Measurements from ENCODE around the gene PMIS2. TPM values are rescaled to one million over a fixed set of nuclear protein-coding genes. Genes with fewer than 3 reads are reported as not detected.

The PMIS2 gene
- not detected in 2 replicates for total RNA-seq

DNA sequence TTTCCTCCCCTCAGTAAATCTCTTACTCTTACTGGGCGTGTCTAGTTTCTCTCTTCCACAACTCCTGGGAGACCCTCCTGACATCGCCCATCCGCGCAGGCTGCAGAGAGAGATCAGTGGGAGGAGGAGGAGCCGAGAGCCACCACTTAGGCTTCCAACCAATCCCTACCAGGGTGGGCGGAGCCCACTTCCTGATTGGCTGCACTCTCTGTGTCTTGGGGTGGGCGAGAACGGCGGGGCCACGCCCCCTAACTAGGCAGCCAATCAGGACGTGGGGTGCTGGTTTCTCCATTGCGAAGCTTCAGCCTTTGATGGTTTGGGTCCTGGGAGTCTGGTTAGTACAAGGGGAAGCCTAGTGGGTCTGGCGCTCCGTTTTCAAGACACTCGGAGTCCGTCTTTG lies at the start of gene PMIS2:
TSS of gene PMIS2 (plus strand) at position 326 of the 400 bp plus-strand sequence. CDS start 87 bp downstream, outside the sequence.

DNA sequence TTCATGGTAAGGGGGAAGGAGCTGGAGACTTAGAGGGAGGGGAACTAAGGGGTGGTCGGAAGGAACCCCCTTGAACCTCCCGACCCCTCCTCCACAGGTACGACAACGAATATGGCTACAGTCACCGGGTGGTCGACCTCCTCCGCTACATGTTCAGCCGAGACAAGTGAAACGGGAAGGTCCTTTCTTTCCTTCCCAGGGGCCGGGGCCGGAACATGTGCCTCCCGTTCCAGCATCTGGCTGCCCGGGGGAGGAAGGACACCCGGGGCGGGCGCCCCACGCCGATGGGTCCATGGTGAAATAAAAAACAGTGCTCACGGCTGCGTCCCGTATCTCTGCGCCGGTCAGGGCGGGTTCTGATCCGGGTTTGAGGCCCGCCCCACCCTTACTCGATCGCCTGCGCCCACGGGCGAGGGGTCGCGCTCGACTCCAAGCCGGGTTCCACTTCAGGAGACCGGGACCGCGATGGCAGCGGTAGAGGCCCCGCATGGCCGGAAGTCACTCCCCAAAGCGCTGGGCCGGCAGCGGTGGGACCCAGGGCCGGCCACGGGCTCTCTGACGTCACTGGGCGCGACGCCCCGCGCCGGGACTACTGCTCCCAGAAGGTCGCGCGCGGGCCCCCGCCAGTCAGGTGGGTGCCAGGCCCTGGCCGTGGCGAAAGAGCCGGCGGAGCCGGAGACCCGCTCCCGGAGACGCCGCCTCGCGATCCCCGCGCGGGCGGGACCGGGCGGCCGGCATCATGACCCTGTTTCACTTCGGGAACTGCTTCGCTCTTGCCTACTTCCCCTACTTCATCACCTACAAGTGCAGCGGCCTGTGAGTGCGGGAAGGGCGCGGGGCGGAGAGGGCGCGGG lies 40.7 kb upstream of the PMIS2 start, which contains the start of gene TMEM147:
TSS of gene TMEM147 (plus strand) at position 626 of the 854 bp plus-strand sequence. CDS start at position 740, 114 bp downstream.

DNA sequence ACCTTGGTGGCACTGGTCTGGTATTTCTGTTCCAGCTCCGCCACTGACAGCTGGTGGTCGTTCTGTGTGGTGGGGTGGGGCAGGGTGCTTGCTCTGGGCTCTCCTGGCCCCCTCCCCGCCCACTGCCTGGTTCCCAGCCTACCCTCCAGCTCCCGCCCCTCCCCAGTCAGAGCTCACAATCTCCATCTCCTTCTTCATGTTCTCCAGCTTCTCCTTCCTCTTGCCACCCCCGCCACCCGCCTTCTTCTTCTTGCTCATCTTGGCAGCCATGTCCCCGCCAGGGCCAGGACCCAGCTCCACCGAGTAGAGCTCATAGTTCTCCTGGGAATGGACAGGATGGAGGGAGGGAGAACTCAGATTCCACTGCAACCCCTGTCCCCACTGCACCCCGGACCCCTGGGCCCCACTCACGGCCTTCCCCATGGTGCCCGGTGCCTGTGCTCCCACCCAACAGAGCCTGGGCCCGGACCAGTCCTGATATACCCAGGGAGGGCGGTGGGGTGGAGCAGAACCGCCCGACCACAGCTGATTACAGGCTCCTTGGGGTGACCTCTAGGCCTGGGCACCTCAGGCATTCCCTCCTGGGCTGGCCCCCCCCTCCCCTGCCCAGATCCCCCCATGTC lies 22.7 kb upstream of the PMIS2 start, which contains the start of gene ATP4A:
TSS of gene ATP4A (minus strand) at position 452 of the 623 bp plus-strand sequence. CDS start at position 423, 29 bp downstream.

DNA sequence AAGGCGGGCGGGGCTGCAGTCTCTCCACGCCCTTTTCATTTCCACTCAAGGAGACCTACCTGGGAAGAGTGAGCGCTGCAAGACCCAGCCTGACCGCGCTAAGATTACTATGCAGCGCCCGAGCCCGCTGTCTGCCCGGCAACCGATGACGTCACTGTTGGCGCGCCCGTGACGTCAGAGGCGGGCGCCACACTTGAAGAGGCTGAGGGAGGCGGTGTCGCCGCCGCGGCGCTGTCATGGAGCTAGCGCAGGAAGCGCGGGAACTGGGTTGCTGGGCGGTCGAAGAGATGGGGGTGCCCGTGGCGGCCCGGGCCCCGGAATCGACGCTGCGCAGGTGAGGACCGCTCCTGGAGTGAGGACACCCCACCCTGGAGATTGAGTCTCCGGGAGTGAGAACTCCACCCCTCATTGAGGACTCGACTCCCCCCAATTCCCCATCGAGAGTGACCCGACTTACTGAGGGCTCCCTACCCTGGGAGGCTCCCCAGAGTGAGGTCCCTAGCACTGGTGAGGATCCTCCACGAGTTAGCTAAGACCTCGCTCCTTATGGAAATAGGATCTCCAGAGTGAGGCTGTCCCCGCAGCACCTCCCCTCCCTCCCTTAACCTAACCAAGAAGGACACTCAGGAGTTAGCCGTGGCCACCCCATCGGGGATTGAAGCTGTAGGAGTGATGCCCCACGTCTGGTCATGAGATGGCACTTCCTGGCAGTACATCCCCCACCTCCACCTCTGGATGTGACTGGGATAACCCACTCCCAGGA lies 26.8 kb downstream of the PMIS2 start, which contains the start of gene HAUS5:
TSS of gene HAUS5 (plus strand) at position 177 of the 763 bp plus-strand sequence. CDS start at position 237, 60 bp downstream.

DNA sequence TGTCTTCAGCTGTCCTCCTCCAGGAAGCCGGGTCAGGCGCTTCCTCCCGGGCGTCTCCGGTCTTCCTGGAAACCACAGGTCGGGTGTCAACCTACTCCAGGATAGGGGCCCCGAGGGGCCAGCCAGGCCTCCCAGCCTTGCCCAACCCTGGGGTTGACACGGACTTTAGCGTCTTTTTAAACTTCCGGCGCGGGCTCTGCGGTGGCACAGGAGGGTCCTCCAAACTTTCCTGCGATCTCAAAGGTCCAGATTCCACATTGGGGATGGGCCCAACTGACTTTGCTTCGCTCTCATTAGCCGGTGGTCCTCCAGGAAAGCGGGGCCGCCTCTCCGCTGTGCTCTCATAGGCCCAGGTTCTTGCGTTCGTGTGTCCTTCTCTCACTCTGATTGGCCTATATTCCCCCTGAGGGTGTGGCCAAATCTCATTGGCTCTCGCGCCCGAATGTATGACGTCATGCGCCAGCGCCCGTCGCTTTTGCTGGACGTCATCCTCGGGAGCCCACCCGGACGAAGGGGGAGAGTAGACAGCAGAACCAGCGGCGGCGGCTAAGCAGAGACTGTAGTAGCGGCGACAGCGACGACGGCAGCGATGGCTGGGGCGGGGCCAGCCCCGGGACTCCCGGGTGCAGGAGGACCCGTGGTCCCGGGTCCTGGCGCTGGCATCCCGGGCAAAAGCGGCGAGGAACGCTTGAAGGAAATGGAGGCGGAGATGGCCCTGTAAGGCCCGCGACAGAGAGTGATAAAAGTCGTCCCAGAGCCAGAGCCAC lies 42.8 kb downstream of the PMIS2 start, which contains the start of gene RBM42:
TSS of gene RBM42 (plus strand) at position 472 of the 767 bp plus-strand sequence. CDS start at position 590, 118 bp downstream.

Other genes with a start within 250 kb of the PMIS2 start
- gene FFAR1, start 238.3 kb upstream of the PMIS2 start, total RNA-seq, result not detected in 2 replicates
- not detected in 2 replicates for gene FFAR3, start 227.7 kb upstream of the PMIS2 start, total RNA-seq
- gene GPR42, start 215.1 kb upstream of the PMIS2 start, total RNA-seq, result not detected in 2 replicates
- gene FFAR2, start 137.9 kb upstream of the PMIS2 start, total RNA-seq, result not detected in 2 replicates
- gene KRTDAP, start 95.7 kb upstream of the PMIS2 start, total RNA-seq, result not detected in 2 replicates
- gene DMKN, start 72.5 kb upstream of the PMIS2 start, total RNA-seq, result 19.2 and 24.3 TPM in 2 replicates
- not detected in 2 replicates for gene SBSN, start 57.9 kb upstream of the PMIS2 start, total RNA-seq
- not detected in 2 replicates for gene GAPDHS, start 52.7 kb upstream of the PMIS2 start, total RNA-seq
- 83.2 and 109 TPM in 2 replicates for gene TMEM147, start 40.5 kb upstream of the PMIS2 start, total RNA-seq
- not detected in 2 replicates for gene ATP4A, start 22.5 kb upstream of the PMIS2 start, total RNA-seq
- 8.4 and 9.0 TPM in 2 replicates for gene HAUS5, start 26.6 kb downstream of the PMIS2 start, total RNA-seq
- gene RBM42, start 42.9 kb downstream of the PMIS2 start, total RNA-seq, result 49.5 and 79.6 TPM in 2 replicates
- gene ETV2, start 55.6 kb downstream of the PMIS2 start, total RNA-seq, result 0.79 TPM in 1 of 2 replicates, not detected in the other
- 268 and 559 TPM in 2 replicates for gene COX6B1, start 62.1 kb downstream of the PMIS2 start, total RNA-seq
- 0.39 TPM in 1 of 2 replicates, not detected in the other for gene UPK1A, start 80.3 kb downstream of the PMIS2 start, total RNA-seq
- gene ZBTB32, start 118.4 kb downstream of the PMIS2 start, total RNA-seq, result not detected in 2 replicates
- gene KMT2B, start 131.8 kb downstream of the PMIS2 start, total RNA-seq, result 9.7 and 14.5 TPM in 2 replicates
- 2.0 and 3.5 TPM in 2 replicates for gene IGFLR1, start 156.3 kb downstream of the PMIS2 start, total RNA-seq
- gene U2AF1L4, start 159.2 kb downstream of the PMIS2 start, total RNA-seq, result 12.7 and 18.8 TPM in 2 replicates
- gene PSENEN, start 159.5 kb downstream of the PMIS2 start, total RNA-seq, result 13.7 TPM in 2 replicates
- 41.9 and 45.1 TPM in 2 replicates for gene LIN37, start 162.4 kb downstream of the PMIS2 start, total RNA-seq
- gene HSPB6, start 170.9 kb downstream of the PMIS2 start, total RNA-seq, result 4.3 and 22.8 TPM in 2 replicates
- 20.0 and 28.6 TPM in 2 replicates for gene PROSER3, start 172.0 kb downstream of the PMIS2 start, total RNA-seq
- 8.7 and 14.5 TPM in 2 replicates for gene ARHGAP33, start 189.4 kb downstream of the PMIS2 start, total RNA-seq
- gene PRODH2, start 226.7 kb downstream of the PMIS2 start, total RNA-seq, result not detected in 2 replicates